Stimulated activated effector memory CD8-positive, alpha-beta T cell treated with anti-CD3 and anti-CD28 coated beads, Interleukin-12 subunit alpha, Interleukin-12 subunit beta, amount 100 ng/mL, for 72 hours (primary cell): ENCODE data around the gene HNRNPK.
A peak's percentile ranks its signal among the peaks of the same experiment; 100 is the strongest.

Experiments
- ATAC-seq: fragments of 150-1000 bp; cut with Tn5 transposase; 2 replicates; pipeline ENCODE4 v1.10.0; 2021
- DNase-seq, 2 donors: peaks; one replicate each; pipeline ENCODE4 v3.0.0; 2021 to 2022; ENCODE audit warnings: low spot score in 2 of 2
- H3K27ac Mint-ChIP-seq: one replicate; pipeline ENCODE4 v1.8.0; 2022; ENCODE audit warnings: mild to moderate bottlenecking, mixed read lengths
- H3K36me3 Mint-ChIP-seq: one replicate; pipeline ENCODE4 v1.8.0; 2022; ENCODE audit warnings: mild to moderate bottlenecking, mixed read lengths
- H3K4me1 Mint-ChIP-seq: one replicate; pipeline ENCODE4 v1.8.0; 2022; ENCODE audit warnings: mixed read lengths
- H3K4me3 Mint-ChIP-seq: one replicate; pipeline ENCODE4 v1.8.0; 2022; ENCODE audit warnings: mild to moderate bottlenecking, mixed read lengths
- H3K9me3 Mint-ChIP-seq: one replicate; pipeline ENCODE4 v1.8.0; 2022; ENCODE audit warnings: mixed read lengths

The HNRNPK gene

DNA sequence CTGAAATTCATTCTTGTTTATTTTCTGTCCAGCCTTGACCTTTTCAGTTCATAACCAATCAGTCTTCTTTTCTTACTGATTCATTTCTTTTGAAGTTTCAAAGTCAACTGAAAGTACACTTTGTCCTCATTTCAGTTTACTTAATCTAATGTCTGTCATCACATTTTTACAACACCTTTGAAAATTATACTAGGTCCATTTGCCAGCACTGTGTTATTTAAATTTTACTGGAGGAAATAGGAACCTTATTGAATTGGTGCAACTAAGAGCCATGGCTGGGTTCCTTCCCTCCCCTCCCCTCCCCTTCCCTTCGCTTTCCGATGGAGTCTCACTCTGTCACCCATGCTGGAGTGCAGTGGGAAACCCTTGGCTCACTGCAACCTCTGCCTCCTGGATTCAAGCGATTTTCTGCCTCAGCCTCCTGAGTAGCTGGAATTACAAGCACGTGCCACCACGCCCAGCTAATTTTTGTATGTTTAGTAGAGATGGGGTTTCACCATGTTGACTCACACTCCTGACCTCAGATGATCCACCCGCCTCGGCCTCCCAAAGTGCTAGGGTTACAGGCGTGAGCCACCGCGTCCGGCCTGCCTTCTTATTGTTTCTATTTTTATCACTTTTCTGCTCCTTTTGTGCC lies 6.9 kb upstream of the HNRNPK start:
- DNase-seq (no peak), ATAC-seq (peak; percentile 77)
- Mint-ChIP-seq H3K27ac (peak overlapping the region; percentile 50), H3K9me3 (no peaks in the 10 kb centered on the region), H3K4me3 (peak overlapping the region; percentile 35), H3K4me1 (peaks cover 23% of the 10 kb centered on the region), H3K36me3 (peaks cover 56% of the 10 kb centered on the region)

DNA sequence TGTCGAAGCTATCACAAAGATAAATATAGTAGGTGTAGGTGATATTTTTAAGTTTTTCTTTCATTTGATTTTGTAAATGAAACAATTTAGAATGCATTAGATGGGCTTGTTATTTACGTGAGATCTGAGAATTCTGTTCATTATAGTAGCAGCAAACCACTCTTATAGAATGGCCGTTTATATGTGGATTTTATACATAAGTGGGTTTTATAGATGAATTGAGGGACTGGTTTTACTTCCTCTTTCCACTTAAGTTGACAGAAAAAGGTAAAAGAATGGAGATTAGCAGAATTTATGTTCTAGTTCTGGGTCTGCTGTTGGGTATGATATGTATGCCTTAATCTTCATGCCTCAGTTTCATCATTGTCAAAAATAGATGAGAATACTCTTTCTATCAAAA lies 6.2 kb upstream of the HNRNPK start:
- no peak overlapping the region for H3K27ac Mint-ChIP-seq
- ATAC-seq: no peak

DNA sequence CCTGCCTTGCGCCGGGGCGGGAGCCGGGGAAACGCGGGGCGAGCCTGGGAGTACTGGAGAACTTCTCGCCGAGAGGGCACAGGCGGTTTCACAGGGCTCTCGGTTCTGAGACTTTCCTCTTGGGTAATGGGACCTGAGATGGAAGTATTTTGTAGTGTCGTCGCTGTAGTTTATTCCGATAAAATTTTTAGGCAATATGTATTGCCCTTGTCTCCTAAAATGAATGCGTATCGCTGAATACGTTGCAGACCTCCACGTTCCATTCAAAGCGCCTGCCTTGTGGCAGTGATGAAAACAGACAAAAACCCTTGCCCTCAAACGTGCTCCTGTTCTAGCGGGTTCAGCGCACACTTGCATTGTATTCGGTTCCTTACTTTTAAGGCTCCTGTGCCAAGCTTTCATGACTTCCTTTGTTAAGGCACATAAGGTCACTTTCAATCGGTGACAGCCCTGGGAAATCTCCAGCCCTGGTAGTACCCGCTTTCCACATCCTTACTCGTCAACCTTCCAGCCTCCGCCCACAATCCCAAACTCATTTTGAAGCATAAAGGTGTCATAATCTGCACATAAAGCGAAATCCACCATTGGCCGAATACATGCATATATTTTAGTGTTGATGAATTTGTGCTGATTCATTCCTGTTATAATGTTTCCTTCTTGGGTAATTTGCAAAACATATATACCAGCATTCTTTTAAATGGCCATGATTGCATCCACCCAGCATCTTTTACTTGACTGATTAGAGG lies 1.3 kb upstream of the HNRNPK start:
- H3K4me3 Mint-ChIP-seq: peak overlapping the region; percentile 99
- peaks cover 22% of the 10 kb centered on the region for H3K4me1 Mint-ChIP-seq
- H3K27ac Mint-ChIP-seq: peak overlapping the region; percentile 100
- H3K9me3 Mint-ChIP-seq: no peaks in the 10 kb centered on the region
- H3K36me3 Mint-ChIP-seq: peaks cover 55% of the 10 kb centered on the region
- ATAC-seq (no peak), DNase-seq (no peak)

More for the DNA sequence above, 6.2 kb upstream of the HNRNPK start:
- Mint-ChIP-seq H3K4me1 (peaks cover 23% of the 10 kb centered on the region), H3K4me3 (no peak overlapping the region), H3K9me3 (no peaks in the 10 kb centered on the region), H3K36me3 (peaks cover 50% of the 10 kb centered on the region)
- no peak for DNase-seq

DNA sequence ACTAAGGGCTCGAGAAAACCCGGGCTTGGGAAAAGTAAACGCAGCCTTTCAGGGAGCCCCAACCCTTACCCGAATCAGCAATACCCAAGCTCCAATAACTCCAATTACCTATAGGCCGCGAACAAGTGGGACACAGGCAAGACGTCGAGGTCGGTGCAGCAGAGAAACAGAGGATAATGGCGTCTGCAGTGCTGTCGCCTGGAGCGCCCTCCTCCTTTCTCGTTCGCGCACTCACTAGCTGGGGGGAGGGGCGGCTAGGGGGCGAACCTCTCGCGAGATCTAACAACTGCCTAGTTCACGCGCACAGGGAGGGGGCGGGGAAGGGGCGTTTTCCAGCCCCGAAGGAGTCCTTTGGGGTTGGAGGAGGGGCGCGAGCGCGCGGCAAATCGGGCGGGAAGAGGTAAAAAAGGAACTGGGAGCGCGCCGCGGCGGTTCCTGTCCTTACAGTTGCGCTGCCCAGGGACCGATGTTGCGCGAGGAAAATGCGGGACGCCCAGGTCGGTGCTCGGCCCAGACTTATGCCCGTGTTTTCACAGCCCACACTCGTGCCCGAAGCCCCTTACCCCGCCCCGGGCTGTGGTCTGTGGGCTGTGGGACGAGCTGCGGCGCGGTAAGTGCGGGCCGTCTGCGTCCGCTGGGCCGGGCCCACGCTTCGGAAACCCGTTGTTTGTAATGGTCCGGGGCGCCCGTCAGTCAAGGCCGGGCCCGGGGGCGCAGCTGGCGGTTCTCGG lies 545 bp upstream of the HNRNPK start, which contains the start of gene RMI1:
TSS of gene RMI1 (plus strand) at position 411 of the 731 bp plus-strand sequence. CDS start 20,182 bp downstream, outside the sequence.
- Mint-ChIP-seq H3K4me3 (peak within 1 kb of the TSS; percentile 99), H3K9me3 (no peaks in the 10 kb centered on the region), H3K36me3 (peaks cover 62% of the 10 kb centered on the region), H3K4me1 (peaks cover 30% of the 10 kb centered on the region), H3K27ac (peak within 1 kb of the TSS; percentile 100)
- ATAC-seq (peak; percentile 85), DNase-seq (peak; percentile 94 to 98)

DNA sequence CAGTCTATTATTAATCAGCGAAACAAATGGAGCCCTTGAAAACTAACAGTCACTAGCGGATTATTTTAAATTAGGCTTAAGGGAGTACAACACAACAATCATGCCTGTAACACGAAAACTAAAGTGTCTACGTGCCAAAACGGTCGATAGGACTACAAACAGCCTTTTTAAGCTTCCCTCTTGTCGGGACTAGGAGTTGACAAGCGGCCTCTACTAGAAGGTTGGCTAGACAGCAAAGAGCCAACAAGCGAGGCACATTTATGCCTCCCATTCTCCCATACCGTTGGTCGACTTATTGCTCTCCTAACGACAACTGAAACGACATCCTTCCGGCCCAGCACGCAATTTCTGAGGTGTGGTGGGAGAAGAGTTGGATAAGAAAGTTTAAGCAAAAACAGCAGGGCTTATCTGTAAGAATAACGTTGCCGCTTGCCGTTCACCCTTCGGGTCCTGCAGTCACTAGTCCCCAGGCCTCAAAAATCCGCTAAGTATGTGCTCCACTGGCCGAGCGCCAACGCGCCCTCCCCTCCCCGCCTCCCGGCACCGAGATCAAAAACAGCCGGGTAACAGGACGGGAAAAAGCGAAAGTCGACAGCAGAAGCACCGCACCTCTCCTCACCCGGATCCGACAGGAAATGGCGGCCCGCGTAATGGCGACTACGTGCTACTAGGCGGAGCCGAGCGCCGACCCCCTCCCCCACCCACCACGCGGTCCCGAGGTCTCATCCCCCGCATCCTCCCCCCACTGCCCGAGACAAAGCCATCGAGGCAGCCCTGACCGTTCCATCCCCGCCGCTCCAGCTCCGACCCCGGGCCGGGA lies 813 bp downstream of the HNRNPK start:
- DNase-seq (peak; percentile 66 to 91), ATAC-seq (peak; percentile 66)
- Mint-ChIP-seq H3K27ac (peak overlapping the region; percentile 100), H3K36me3 (peaks cover 76% of the 10 kb centered on the region), H3K4me3 (peak overlapping the region; percentile 99), H3K4me1 (peaks cover 43% of the 10 kb centered on the region), H3K9me3 (no peaks in the 10 kb centered on the region)

DNA sequence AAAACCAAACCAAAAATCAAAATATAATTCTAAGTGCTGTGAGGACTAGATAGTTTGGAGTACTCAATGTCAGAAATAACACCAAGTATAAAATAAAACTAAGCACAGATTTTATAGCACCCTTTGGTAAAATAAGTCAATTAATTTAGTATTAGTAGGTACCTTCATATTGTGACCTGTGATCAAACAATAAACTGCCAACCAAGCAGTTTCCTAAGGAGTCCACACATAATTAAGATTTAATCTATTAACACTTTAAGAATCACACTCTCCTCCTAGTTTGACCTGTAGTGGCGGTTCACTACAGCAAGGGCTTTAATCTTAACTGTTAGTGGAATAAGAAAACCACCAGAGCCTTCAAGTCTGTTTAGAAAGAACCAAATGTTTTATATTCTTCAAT lies 2.8 kb downstream of the HNRNPK start:
- Mint-ChIP-seq H3K36me3 (peaks cover 87% of the 10 kb centered on the region), H3K9me3 (no peaks in the 10 kb centered on the region), H3K27ac (peak overlapping the region; percentile 100), H3K4me3 (peak overlapping the region; percentile 99), H3K4me1 (peaks cover 39% of the 10 kb centered on the region)
- no peak for DNase-seq
- ATAC-seq: no peak

DNA sequence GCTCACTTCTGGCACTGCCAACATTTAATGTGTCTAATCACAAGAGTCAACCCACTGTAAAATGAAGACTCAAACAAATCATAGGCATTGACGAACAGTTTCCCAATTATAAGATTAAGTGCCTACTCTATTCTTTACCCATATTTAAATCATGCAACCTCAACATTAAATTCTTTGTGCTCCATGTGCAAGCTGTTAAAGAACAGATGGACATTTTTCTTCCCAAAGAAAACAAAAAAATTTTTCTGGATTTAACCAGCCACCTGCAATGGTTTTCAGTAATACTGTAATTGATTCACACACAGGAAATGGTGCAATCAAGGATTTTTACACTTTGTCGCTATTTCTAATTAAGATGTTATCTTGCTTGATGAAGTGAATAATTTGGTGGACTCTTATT lies 3.6 kb downstream of the HNRNPK start:
- Mint-ChIP-seq H3K4me3 (peak overlapping the region; percentile 99), H3K4me1 (peaks cover 47% of the 10 kb centered on the region), H3K36me3 (peaks cover 95% of the 10 kb centered on the region), H3K9me3 (no peaks in the 10 kb centered on the region), H3K27ac (peak overlapping the region; percentile 100)
- no peak for ATAC-seq
- no peak for DNase-seq

DNA sequence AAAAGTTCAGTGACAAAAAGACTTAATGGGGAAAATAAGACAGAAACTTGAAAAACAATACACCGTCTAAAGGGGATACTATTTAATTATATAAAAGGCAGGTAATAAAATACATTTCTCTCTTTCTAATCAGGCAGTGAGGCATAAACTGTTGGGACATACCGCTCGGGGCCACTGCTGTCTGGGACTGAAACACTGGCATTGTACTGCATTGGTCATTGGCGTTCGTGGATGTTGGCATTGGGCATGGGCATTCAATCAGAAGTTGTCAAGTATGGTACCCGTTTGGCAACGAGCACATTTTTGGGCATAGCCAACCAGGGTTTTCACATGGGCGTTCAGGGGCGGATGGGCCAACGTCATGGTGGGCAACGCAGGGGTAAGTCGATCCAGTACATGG lies 4.7 kb downstream of the HNRNPK start:
- peaks cover 100% of the 10 kb centered on the region for H3K36me3 Mint-ChIP-seq
- H3K4me1 Mint-ChIP-seq: peaks cover 47% of the 10 kb centered on the region
- H3K27ac Mint-ChIP-seq: peak overlapping the region; percentile 77
- H3K4me3 Mint-ChIP-seq: peak overlapping the region; percentile 99
- DNase-seq: no peak
- H3K9me3 Mint-ChIP-seq: no peaks in the 10 kb centered on the region
- no peak for ATAC-seq

DNA sequence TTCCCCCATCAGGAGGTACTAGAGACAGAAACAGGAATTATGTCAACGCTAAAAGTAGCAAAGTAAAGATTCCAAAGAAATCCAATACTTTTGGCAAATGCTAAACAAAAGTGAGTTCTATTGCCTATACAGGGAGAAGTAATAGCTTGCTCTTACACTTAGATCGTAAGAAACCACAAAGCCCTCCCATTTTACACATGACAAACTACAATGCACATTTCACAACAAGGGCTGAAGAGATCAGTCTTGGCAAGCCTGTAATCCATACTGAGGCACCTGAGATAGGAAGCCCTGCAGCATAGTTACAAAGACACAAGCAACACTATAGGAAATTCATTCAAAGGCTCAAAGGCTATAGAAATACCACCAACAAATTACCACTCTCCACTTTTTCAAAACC lies 7.7 kb downstream of the HNRNPK start:
- peak overlapping the region; percentile 6 for H3K27ac Mint-ChIP-seq
- no peaks in the 10 kb centered on the region for H3K9me3 Mint-ChIP-seq
- H3K36me3 Mint-ChIP-seq: peaks cover 100% of the 10 kb centered on the region
- DNase-seq: no peak
- peaks cover 40% of the 10 kb centered on the region for H3K4me1 Mint-ChIP-seq
- no peak for ATAC-seq
- no peak overlapping the region for H3K4me3 Mint-ChIP-seq

DNA sequence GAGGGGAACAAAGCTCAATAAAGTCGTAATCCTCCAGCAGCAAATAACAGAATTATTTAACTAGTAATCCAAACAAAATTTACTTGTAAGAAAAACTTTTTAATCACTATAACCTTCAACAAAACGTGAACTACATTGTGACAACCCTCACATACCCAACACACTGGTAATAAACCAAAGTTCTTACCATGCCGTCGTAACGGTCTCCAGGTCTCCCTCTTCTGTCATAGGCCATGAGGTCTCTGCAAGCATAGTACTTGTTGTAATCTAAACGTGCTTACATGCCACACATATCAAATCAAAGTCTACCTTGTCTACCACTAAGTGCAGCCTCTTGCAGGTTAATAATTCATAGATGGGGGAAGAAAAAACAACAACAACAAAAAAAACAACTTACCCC lies 8.5 kb downstream of the HNRNPK start:
- DNase-seq (no peak), ATAC-seq (no peak)
- no peaks in the 10 kb centered on the region for H3K9me3 Mint-ChIP-seq
- H3K4me1 Mint-ChIP-seq: peaks cover 38% of the 10 kb centered on the region
- H3K36me3 Mint-ChIP-seq: peaks cover 100% of the 10 kb centered on the region
- no peak overlapping the region for H3K4me3 Mint-ChIP-seq
- peak overlapping the region; percentile 6 for H3K27ac Mint-ChIP-seq

DNA sequence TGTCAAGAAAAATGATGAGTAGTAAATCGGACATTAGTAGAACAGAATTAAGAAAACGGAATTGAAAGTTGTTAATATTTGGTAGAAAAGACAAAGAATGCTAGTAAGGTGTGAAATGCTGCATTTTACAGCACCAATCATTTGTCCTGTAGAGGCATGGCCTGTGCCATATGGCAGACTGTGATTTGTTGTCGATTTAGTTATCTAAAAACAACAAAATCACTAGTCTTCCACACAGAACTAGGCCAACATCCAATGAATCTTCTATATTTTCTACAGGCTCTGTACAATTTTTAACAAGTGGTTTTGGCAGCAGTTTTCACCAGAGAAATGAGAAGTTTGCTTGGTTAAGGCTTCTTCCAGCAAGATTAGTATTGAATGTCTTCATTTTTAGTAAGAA lies 10.4 kb downstream of the HNRNPK start:
- H3K4me3 Mint-ChIP-seq: no peak overlapping the region
- H3K9me3 Mint-ChIP-seq: no peaks in the 10 kb centered on the region
- H3K27ac Mint-ChIP-seq: no peak overlapping the region
- ATAC-seq (no peak), DNase-seq (no peak)
- H3K4me1 Mint-ChIP-seq: peaks cover 20% of the 10 kb centered on the region
- H3K36me3 Mint-ChIP-seq: peaks cover 100% of the 10 kb centered on the region

DNA sequence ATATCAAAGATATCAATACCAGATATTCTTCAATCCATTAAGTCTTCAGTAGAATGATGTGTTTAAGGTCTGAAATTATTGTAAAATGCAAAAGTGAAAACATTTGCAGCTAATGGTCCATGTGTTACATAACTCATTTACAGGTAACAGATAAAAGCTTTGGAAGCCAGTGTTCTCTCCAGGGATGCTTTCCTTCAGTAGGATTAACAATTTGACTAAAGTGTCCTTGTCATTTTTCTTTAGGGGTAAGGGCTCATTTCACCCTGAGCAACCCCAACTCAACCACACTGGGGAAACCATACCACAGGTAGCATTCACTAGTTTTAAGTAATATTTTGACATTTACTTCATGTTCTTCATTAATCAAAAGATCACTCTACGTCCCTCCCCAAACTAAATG lies 12.9 kb downstream of the HNRNPK start:
- no peak for ATAC-seq
- Mint-ChIP-seq H3K4me1 (peaks cover 11% of the 10 kb centered on the region), H3K36me3 (peaks cover 95% of the 10 kb centered on the region), H3K4me3 (no peak overlapping the region), H3K9me3 (no peaks in the 10 kb centered on the region), H3K27ac (peak overlapping the region; percentile 90)
- no peak for DNase-seq

DNA sequence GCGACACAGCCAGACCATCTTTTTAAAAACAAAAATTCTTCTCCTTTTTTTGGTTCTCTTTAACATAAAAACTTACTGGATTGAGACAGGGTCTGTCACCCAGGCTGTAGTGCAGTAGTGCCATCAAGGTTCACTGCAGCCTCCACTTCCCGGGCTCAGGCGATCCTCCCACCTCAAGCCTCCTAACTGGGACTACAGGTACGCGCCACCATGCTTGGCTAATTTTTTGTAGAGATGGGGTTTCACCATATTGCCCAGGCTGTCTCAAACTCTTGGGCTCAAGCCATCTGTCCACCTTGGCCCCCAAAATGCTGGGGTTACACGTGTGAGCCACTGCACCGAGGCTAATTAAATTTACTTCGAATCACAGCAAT lies 13.8 kb downstream of the HNRNPK start:
- H3K36me3 Mint-ChIP-seq: peaks cover 86% of the 10 kb centered on the region
- DNase-seq: no peak
- H3K9me3 Mint-ChIP-seq: no peaks in the 10 kb centered on the region
- H3K27ac Mint-ChIP-seq: peak overlapping the region; percentile 90
- H3K4me1 Mint-ChIP-seq: peaks cover 4% of the 10 kb centered on the region
- ATAC-seq: peak; percentile 22
- H3K4me3 Mint-ChIP-seq: no peak overlapping the region

DNA sequence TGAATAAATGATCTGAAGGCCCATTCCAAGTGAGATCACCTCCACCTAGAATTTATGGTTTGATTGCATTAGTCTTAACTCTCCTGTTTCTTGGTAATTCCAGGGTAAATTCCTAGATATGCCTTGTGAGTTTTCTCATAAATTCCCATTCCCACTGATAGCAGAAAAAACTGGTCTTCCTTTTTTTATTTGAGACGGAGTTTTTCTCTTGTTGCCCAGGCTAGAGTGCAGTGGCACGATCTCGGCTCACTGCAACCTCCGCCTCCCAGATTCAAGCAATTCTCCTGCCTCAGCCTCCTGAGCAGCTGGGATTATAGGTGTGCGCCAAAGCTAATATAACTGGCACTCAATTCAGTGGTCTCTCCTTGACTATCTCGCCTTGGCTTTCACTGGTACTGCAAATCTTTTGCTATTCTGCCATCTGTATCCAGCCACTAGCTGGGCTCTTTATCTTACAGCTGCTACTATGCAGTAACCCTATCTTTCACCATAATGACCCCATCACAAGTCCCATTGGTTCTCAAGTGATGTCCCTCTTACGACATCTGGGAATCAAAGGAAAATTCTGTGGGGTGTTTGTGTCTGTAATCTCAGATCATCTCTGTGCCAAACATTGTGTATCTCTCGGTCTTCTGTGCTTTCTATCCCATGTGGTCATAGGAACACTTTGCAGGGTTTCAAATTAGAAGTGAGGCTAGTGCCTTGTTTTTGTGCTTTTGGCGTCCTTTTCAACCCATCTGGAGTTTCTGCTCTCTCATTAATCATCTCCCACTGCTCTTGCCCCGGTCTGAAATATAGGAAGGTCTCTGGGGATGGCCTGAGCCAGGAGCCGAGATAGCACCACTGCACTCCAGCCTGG lies 14.4 kb downstream of the HNRNPK start:
- Mint-ChIP-seq H3K27ac (peak overlapping the region; percentile 90), H3K4me1 (peaks cover 4% of the 10 kb centered on the region), H3K9me3 (no peaks in the 10 kb centered on the region), H3K4me3 (no peak overlapping the region), H3K36me3 (peaks cover 80% of the 10 kb centered on the region)
- DNase-seq (no peak), ATAC-seq (peak; percentile 43)
